ENCODE results near the gene MPV17L2.

- no peak for TF ChIP-seq JUNB (IDR thresholded peaks at IDR 0.05; ENCODE audit: unreplicated experiment)
- TF ChIP-seq CTCF (conservative IDR thresholded peaks at IDR 0.05; ENCODE audit: low read depth in 2 of 2), result no peak
- no peak for TF ChIP-seq POLR2AphosphoS5 (IDR thresholded peaks at IDR 0.05; ENCODE audit: low read depth)
- TF ChIP-seq EZH2 (IDR thresholded peaks at IDR 0.05; ENCODE audit: low read depth, unreplicated experiment), result no peak
- TF ChIP-seq REST (IDR thresholded peaks at IDR 0.05; ENCODE audit: unreplicated experiment), result no peak
- TF ChIP-seq ETS1 (IDR thresholded peaks at IDR 0.05), result no peak
- TF ChIP-seq CREB1 (CRISPR knock-in tag; IDR thresholded peaks at IDR 0.05; ENCODE audit: low read depth), result no peak
- no peak for TF ChIP-seq ZNF114 (CRISPR knock-in tag; IDR thresholded peaks at IDR 0.05)
- no peak for TF ChIP-seq EZH2phosphoT487 (IDR thresholded peaks at IDR 0.05; ENCODE audit: unreplicated experiment)
- TF ChIP-seq ZNF462 (CRISPR knock-in tag; IDR thresholded peaks at IDR 0.05), result no peak
- TF ChIP-seq STAT1 (IDR thresholded peaks at IDR 0.05; ENCODE audit: unreplicated experiment), result no peak
- no peak for TF ChIP-seq ZNF331 (CRISPR knock-in tag; IDR thresholded peaks at IDR 0.05; ENCODE audit: low read depth)
- no peak for TF ChIP-seq NANOG (IDR thresholded peaks at IDR 0.05; ENCODE audit: borderline replicate concordance)
These were observed 23.8 kb downstream of the MPV17L2 start for GRCh38 chr19:18216789-18217188.

Data from GM23338 (cell line).